Testis (tissue), 3 donors: Measurements from ENCODE around the gene KCNJ1. TPM values are rescaled to one million over a fixed set of nuclear protein-coding genes. Genes with fewer than 3 reads are reported as not detected.

Experiments
- DNase-seq: peaks from one replicate; pipeline ENCODE4 v3.0.0-alpha.2; 2019
- H3K27ac ChIP-seq, 2 donors: fragments of 200-600 bp; sonication (generic); one replicate each; pipeline ENCODE4 v1.5.1; 2019
- H3K27me3 ChIP-seq: fragments of 200-600 bp; sonication (generic); one replicate; pipeline ENCODE4 v1.5.1; 2019
- H3K36me3 ChIP-seq: fragments of 200-600 bp; sonication (generic); one replicate; pipeline ENCODE4 v1.5.1; 2017; ENCODE audit warnings: low read depth; ENCODE audit errors: missing control alignments
- H3K4me1 ChIP-seq: fragments of 200-600 bp; sonication (generic); one replicate; pipeline ENCODE4 v1.5.1; 2019
- H3K4me3 ChIP-seq, 2 donors: fragments of 200-600 bp; sonication (generic); one replicate each; pipeline ENCODE4 v1.5.1; 2017 to 2019
- H3K9me3 ChIP-seq: fragments of 200-600 bp; sonication (generic); one replicate; pipeline ENCODE4 v1.5.1; 2017
- POLR2A ChIP-seq: fragments of 450-650 bp; IDR thresholded peaks from one replicate; pipeline ENCODE4 v1.6.1; 2017; ENCODE audit warnings: antibody characterized with exemption, mild to moderate bottlenecking, moderate library complexity
- WGBS, 2 donors: methylation state at CpG; one replicate each; pipeline ENCODE4 v1.1.5; 2018; 5-methylcytosine and 5-hydroxymethylcytosine counted together
- intact Hi-C: fragments of 100-400 bp; cut with DNase I; formaldehyde crosslinking; loops from one replicate; pipeline ENCODE4 v1.15.1; 2023; ENCODE audit warnings: low total_unique reads
- polyA plus RNA-seq: library from polyadenylated mRNA; stranded (reverse); fragments of 350-450 nt; fragmentation: Illumina TruSeq; extraction: RNeasy Lipid Tissue Mini Kit (QIAGEN cat#74804); gene quantifications from one replicate; pipeline ENCODE4 v1.2.3, GENCODE V29; 2014; ENCODE audit warnings: low read depth, low replicate concordance; ENCODE audit not compliant: insufficient read depth
- total RNA-seq, 2 donors: library from RNA; depleted of rRNA; stranded (reverse); fragments of >200 nt; gene quantifications; one replicate each; pipeline ENCODE4 v1.2.3, GENCODE V29; 2016
- TF ChIP-seq, protein P1 (sequence below), 3 experiments: fragments of 450-650 bp in 2 of 3; fragments of 200-600 bp in 1 of 3; sonication (generic) in 1 of 3; IDR thresholded peaks; one replicate each; pipeline ENCODE4 v1.5.1; 2016 to 2019; ENCODE audit warnings: antibody characterized with exemption in 3 of 3, mild to moderate bottlenecking in 2 of 3, moderate library complexity in 1 of 3

Gene KCNJ1
- total and polyA plus RNA-seq, 3 donors from 2014 or later = 0.12 to 0.24 (median 0.16) TPM

DNA sequence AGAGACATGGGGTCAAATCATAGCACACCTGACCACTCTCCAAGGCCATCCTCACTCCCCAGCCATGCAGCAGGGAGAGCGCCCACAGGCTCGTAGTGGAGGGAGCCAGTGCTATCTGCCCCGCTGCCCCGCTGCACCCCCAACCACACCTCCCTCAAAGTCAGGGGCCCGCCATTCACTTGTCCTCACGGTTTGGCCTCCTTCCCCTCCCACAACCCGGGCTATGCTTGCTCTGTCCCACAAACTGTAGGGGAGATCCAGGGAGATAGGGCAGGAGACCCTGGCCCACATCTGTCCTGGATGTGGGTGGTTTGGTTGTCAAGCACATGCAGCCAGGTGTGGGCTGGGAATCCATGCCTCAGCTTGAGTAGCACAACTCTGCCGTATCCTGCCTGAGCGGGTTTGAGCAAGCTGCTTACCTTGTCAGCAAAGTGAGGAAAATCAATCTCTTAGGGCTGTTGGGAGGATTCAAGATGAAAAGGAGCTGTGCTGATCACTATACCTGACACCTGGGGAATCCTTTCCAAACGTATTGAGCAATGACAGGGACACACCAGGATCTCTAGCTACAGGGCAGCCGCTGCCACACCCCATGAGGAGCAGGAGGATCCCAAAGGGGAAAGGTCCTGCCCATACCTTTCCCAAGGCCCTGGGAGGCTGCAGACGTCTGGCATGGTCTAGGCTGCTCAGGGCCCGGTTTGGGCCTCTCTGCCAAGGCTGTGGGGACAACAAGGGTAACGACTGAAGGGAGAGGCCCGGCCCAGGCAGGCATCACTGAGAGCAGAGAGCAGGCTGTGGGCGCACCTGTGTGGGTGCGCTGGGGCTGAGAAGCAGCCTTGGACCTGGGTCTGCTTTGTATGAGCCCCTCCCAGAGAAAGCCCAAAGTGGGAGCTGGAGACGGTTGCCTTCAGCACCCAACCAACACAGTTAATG is 47.4 kb upstream of the KCNJ1 start:
- TF ChIP-seq, protein P1, sequence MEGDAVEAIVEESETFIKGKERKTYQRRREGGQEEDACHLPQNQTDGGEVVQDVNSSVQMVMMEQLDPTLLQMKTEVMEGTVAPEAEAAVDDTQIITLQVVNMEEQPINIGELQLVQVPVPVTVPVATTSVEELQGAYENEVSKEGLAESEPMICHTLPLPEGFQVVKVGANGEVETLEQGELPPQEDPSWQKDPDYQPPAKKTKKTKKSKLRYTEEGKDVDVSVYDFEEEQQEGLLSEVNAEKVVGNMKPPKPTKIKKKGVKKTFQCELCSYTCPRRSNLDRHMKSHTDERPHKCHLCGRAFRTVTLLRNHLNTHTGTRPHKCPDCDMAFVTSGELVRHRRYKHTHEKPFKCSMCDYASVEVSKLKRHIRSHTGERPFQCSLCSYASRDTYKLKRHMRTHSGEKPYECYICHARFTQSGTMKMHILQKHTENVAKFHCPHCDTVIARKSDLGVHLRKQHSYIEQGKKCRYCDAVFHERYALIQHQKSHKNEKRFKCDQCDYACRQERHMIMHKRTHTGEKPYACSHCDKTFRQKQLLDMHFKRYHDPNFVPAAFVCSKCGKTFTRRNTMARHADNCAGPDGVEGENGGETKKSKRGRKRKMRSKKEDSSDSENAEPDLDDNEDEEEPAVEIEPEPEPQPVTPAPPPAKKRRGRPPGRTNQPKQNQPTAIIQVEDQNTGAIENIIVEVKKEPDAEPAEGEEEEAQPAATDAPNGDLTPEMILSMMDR (IDR thresholded peaks at IDR 0.05) = no peak
- TF ChIP-seq POLR2A = no peak
- WGBS, 2 donors = 82 to 88% methylated on average over 17 to 18 of the region's 18 CpGs
- intact Hi-C loops = no loop called here

DNA sequence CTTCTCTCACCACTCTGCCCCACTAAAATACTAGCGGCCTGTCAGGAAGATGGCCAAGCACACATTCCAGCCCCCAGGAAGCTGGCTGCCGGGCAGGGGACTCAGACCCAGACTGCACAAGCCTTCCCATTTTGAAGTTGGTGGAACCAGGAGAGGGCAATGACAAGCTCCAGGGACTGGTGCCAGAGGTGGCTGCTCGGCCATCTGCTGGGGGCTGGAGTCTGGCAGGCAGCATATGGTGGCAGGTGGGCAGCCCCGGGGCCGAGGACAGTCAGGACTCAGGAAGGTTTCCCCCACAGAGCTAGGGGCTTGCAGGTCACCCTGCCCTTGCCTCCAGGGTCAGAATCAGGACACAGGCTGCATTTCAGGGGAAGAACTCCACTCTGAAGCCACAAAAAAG is 46.7 kb upstream of the KCNJ1 start:
- 85 to 89% methylated on average over 4 to 5 of the region's 5 CpGs for WGBS, 2 donors
- Histone ChIP-seq H3K4me1 (no peaks in the 10 kb centered on the region), H3K36me3 (no peaks in the 10 kb centered on the region), H3K4me3 (no peak overlapping the region), H3K9me3 (no peaks in the 10 kb centered on the region), H3K27ac (no peak overlapping the region), H3K27me3 (no peaks in the 10 kb centered on the region)
- no peak for DNase-seq
- TF ChIP-seq POLR2A = no peak
- TF ChIP-seq, protein P1 (IDR thresholded peaks at IDR 0.05) = no peak
- intact Hi-C loops = no loop called here

More for the DNA sequence above, 47.4 kb upstream of the KCNJ1 start:
- DNase-seq = no peak
- Histone ChIP-seq H3K4me3 (no peak overlapping the region), H3K4me1 (no peaks in the 10 kb centered on the region), H3K27me3 (no peaks in the 10 kb centered on the region), H3K9me3 (no peaks in the 10 kb centered on the region), H3K36me3 (no peaks in the 10 kb centered on the region), H3K27ac (no peak overlapping the region)

DNA sequence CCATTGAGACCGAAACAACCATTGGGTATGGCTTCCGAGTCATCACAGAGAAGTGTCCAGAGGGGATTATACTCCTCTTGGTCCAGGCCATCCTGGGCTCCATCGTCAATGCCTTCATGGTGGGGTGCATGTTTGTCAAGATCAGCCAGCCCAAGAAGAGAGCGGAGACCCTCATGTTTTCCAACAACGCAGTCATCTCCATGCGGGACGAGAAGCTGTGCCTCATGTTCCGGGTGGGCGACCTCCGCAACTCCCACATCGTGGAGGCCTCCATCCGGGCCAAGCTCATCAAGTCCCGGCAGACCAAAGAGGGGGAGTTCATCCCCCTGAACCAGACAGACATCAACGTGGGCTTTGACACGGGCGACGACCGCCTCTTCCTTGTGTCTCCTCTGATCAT is 44.6 kb upstream of the KCNJ1 start:
- no peaks in the 10 kb centered on the region for H3K9me3 ChIP-seq
- WGBS, 2 donors = 94 to 100% methylated on average over 2 to 18 of the region's 18 CpGs
- DNase-seq = no peak
- no peaks in the 10 kb centered on the region for H3K36me3 ChIP-seq
- H3K4me1 ChIP-seq = no peaks in the 10 kb centered on the region
- H3K4me3 ChIP-seq = no peak overlapping the region
- intact Hi-C loops = no loop called here
- no peak overlapping the region for H3K27ac ChIP-seq
- no peaks in the 10 kb centered on the region for H3K27me3 ChIP-seq
- TF ChIP-seq POLR2A = no peak
- TF ChIP-seq, protein P1 (IDR thresholded peaks at IDR 0.05) = no peak

DNA sequence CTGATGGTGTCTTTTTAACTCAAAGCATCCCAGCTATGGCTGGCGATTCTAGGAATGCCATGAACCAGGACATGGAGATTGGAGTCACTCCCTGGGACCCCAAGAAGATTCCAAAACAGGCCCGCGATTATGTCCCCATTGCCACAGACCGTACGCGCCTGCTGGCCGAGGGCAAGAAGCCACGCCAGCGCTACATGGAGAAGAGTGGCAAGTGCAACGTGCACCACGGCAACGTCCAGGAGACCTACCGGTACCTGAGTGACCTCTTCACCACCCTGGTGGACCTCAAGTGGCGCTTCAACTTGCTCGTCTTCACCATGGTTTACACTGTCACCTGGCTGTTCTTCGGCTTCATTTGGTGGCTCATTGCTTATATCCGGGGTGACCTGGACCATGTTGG is 44.1 kb upstream of the KCNJ1 start:
- Histone ChIP-seq H3K36me3 (no peaks in the 10 kb centered on the region), H3K27ac (no peak overlapping the region), H3K27me3 (no peaks in the 10 kb centered on the region), H3K4me1 (no peaks in the 10 kb centered on the region), H3K4me3 (no peak overlapping the region), H3K9me3 (no peaks in the 10 kb centered on the region)
- intact Hi-C loops = no loop called here
- no peak for DNase-seq
- 97 to 98% methylated on average over 17 of the region's 17 CpGs for WGBS, 2 donors
- no peak for TF ChIP-seq POLR2A
- TF ChIP-seq, protein P1 (IDR thresholded peaks at IDR 0.05) = no peak
